Stimulated activated CD8-positive, alpha-beta memory T cell treated with anti-CD3 and anti-CD28 coated beads, Interleukin-7, amount 100 ng/mL, for 1 hour (primary cell): ENCODE results near the gene MAN1C1.

Experiments
- DNase-seq, 2 donors: peaks; one replicate each; pipeline ENCODE4 v3.0.0-alpha.2; 2020; ENCODE audit warnings: low read depth in 2 of 2

The MAN1C1 gene

GRCh38 chr1:25782608-25783201 is 166.1 kb downstream of the MAN1C1 start:
- no peak for DNase-seq

- DNase-seq, result no peak
Measured at GRCh38 chr1:25784575-25785051, 168.0 kb downstream of the MAN1C1 start.

- DNase-seq, result no peak
Measured at GRCh38 chr1:25785333-25786067, 168.9 kb downstream of the MAN1C1 start.

GRCh38 chr1:25786887-25787759 is 170.5 kb downstream of the MAN1C1 start:
- DNase-seq, result no peak

- DNase-seq, result no peak
Measured at GRCh38 chr1:25787760-25788166, 171.2 kb downstream of the MAN1C1 start.

GRCh38 chr1:25790472-25790871 is 173.9 kb downstream of the MAN1C1 start:
- DNase-seq, result no peak

- DNase-seq, result no peak
Measured at GRCh38 chr1:25792115-25792514, 175.5 kb downstream of the MAN1C1 start.

- DNase-seq, result no peak
Measured at GRCh38 chr1:25793585-25794170, 177.1 kb downstream of the MAN1C1 start.

GRCh38 chr1:25794325-25794724 is 177.7 kb downstream of the MAN1C1 start:
- DNase-seq, result no peak

- DNase-seq, result no peak
Measured at GRCh38 chr1:25795211-25795610, 178.6 kb downstream of the MAN1C1 start.

GRCh38 chr1:25795946-25796810 is 179.6 kb downstream of the MAN1C1 start:
- no peak for DNase-seq

- peak; percentile 32 to 72 for DNase-seq
Measured at GRCh38 chr1:25796811-25797458, 180.3 kb downstream of the MAN1C1 start.

GRCh38 chr1:25797939-25798338 is 181.3 kb downstream of the MAN1C1 start:
- no peak for DNase-seq

- DNase-seq, result no peak
Measured at GRCh38 chr1:25798666-25799351, 182.2 kb downstream of the MAN1C1 start.

GRCh38 chr1:25799352-25799934 is 182.9 kb downstream of the MAN1C1 start:
- DNase-seq, result no peak

GRCh38 chr1:25799935-25800702 is 183.5 kb downstream of the MAN1C1 start, which contains the start of gene SELENON:
Gene SELENON, plus strand, starts transcription at chr1:25800193. Its CDS starts 38 bp downstream, at chr1:25800231.
- no peak for DNase-seq

GRCh38 chr1:25800703-25801377 is 184.2 kb downstream of the MAN1C1 start:
- DNase-seq, result no peak

- no peak for DNase-seq
Measured at GRCh38 chr1:25802915-25803314, 186.3 kb downstream of the MAN1C1 start.
